Right lobe of liver (tissue), 6 donors: Measurements from ENCODE around the gene SPRED1. TPM values are rescaled to one million over a fixed set of nuclear protein-coding genes. Genes with fewer than 3 reads are reported as not detected.
A peak's percentile ranks its signal among the peaks of the same experiment; 100 is the strongest.

ENCODE experiments used
- ATAC-seq, 4 donors: fragments of 200-7000 bp; cut with Tn5 transposase; one replicate each; pipeline ENCODE4 v1.9.1; 2020; ENCODE audit warnings: mild to moderate bottlenecking in 4 of 4, moderate library complexity in 4 of 4
- DNase-seq, 3 donors: peaks; one replicate each; pipeline ENCODE4 v3.0.0-alpha.2; 2020
- H3K27ac ChIP-seq, 3 donors: fragments of 200-600 bp; one replicate each; pipeline ENCODE4 v1.8.0; 2022
- H3K27me3 ChIP-seq, 2 donors: fragments of 200-600 bp; one replicate each; pipeline ENCODE4 v1.8.0; 2022
- H3K36me3 ChIP-seq, 4 donors: fragments of 200-600 bp; sonication (generic) in 1 of 4; one replicate each; pipeline versions ENCODE4 v1.5.1 to v1.8.0; 2017 to 2022; ENCODE audit warnings: control low read depth in 1 of 4
- H3K4me1 ChIP-seq, 4 donors: fragments of 200-600 bp; sonication (generic) in 1 of 4; one replicate each; pipeline versions ENCODE4 v1.5.1 to v1.8.0; 2017 to 2022; ENCODE audit warnings: control low read depth in 1 of 4
- H3K4me3 ChIP-seq, 3 donors: fragments of 200-600 bp; one replicate each; pipeline ENCODE4 v1.8.0; 2022
- H3K9me3 ChIP-seq, 4 donors: fragments of 200-600 bp; sonication (generic) in 1 of 4; one replicate each; pipeline versions ENCODE4 v1.5.1 to v1.8.0; 2017 to 2022; ENCODE audit warnings: control low read depth in 1 of 4
- CTCF ChIP-seq, 4 donors: fragments of 200-600 bp in 3 of 4; fragments of 450-650 bp in 1 of 4; IDR thresholded peaks; one replicate each; pipeline versions ENCODE4 v1.5.1 to v1.8.0; 2016 to 2022; ENCODE audit warnings: antibody characterized with exemption in 4 of 4, mild to moderate bottlenecking in 2 of 4
- POLR2A ChIP-seq: fragments of 450-650 bp; IDR thresholded peaks from one replicate; pipeline ENCODE4 v1.6.1; 2017; ENCODE audit warnings: antibody characterized with exemption, mild to moderate bottlenecking
- WGBS: methylation state at CpG from one replicate; pipeline ENCODE4 v1.1.6; 2018; ENCODE audit warnings: low coverage, low lambda C conversion rate; ENCODE audit not compliant: insufficient coverage; ENCODE audit errors: missing lambda C conversion rate; 5-methylcytosine and 5-hydroxymethylcytosine counted together
- intact Hi-C, 2 donors: fragments of 100-400 bp; cut with DNase I; formaldehyde crosslinking; loops; one replicate each; pipeline versions ENCODE4 v1.11.2 to v1.14.1; 2022
- total RNA-seq, 6 experiments: library from RNA; depleted of rRNA in 2 of 6; stranded (reverse); fragments of >200 nt in 2 of 6; fragmentation: NEBNext Ultra II Directional in 3 of 6; extraction: Animal tissue kit (Norgen Biotek cat#: 25700) in 3 of 6; gene quantifications; one replicate each; pipeline versions ENCODE4 v1.1.0 to v1.2.4, GENCODE V29; 2016 to 2023
- donor health status: DM: no; HTN: yes; CAD: no.
- donor health status: DM: no; HTN: no; CAD: no.
- donor health status: DM: no; HTN: no; CAD: no.
- donor health status: DM: no; HTN: yes; CAD: no.
- donor health status: DM: no; HTN: yes; CAD: no.

SPRED1 gene
- total RNA-seq, 6 experiments from 2014 or later, result 4.5 to 9.6 (median 5.3) TPM

GRCh38 chr15:38253351-38253781 is 730 bp downstream of the SPRED1 start:
- intact Hi-C loops, result no loop called here
- Histone ChIP-seq H3K27ac (peak overlapping the region; percentile 89 to 94 (median 89)), H3K4me1 (peaks cover 0 to 13% (median 6%) of the 10 kb centered on the region in 4 donors), H3K27me3 (no peaks in the 10 kb centered on the region), H3K36me3 (no peaks in the 10 kb centered on the region), H3K4me3 (peak overlapping the region; percentile 81 to 83 (median 81)), H3K9me3 (no peaks in the 10 kb centered on the region)
- 0% methylated on average over 4 of the region's 4 CpGs for WGBS
- ATAC-seq (no peak), DNase-seq (no peak)
- TF ChIP-seq POLR2A, result no peak

DNA sequence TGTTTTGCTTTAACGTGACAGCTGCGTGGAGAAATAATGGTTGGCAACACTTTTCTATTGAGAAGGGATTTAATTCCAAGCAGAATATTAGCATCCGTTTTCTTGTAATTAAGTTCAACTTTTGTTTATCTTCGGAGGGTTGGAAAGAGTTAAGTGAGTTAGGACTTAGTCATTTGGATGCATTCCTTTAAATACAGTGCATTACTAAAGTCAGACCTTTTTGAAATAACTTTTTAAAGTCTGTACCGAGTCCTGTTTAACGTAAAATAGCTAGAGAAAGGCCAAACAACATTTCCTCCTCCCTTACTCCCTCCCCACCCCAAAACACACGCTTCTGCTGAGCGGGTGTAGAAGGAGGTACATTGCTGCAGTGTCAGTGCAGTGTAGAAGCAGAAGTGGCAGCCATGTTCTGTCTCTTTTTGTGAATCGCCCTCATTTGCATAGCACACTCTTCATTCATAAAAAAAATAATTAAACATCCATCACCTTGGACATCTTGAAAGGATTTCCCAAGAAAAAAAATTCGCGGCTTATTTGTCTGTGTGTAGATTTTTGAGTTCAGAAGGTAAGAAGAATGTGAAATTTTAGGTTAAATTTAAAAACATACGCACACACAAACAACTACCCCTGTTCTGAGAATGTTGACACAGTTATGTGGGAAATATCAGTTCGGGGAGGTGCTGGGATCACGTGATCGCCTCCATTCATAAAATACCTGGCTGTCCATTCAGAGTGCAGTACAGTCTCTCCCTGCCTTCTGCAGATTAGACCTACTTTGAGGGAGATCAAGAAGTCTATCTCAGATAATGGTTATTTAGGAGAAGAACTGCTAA is 1.6 kb downstream of the SPRED1 start:
- peak in 2 of 3 donors; percentile 28 to 56 for DNase-seq
- H3K27ac ChIP-seq, result peak overlapping the region; percentile 35 to 94 (median 89)
- H3K36me3 ChIP-seq, result no peaks in the 10 kb centered on the region
- intact Hi-C loops, result no loop called here
- WGBS, result under 1% methylated on average over 15 of the region's 15 CpGs
- no peaks in the 10 kb centered on the region for H3K9me3 ChIP-seq
- peak; percentile 36 for TF ChIP-seq POLR2A
- TF ChIP-seq CTCF (IDR thresholded peaks at IDR 0.05), result no peak
- peaks cover 0 to 13% (median 6%) of the 10 kb centered on the region in 4 donors for H3K4me1 ChIP-seq
- ATAC-seq, result peak; percentile 17 to 40 (median 31)
- H3K27me3 ChIP-seq, result no peaks in the 10 kb centered on the region
- H3K4me3 ChIP-seq, result peak overlapping the region; percentile 81 to 83 (median 81)

DNA sequence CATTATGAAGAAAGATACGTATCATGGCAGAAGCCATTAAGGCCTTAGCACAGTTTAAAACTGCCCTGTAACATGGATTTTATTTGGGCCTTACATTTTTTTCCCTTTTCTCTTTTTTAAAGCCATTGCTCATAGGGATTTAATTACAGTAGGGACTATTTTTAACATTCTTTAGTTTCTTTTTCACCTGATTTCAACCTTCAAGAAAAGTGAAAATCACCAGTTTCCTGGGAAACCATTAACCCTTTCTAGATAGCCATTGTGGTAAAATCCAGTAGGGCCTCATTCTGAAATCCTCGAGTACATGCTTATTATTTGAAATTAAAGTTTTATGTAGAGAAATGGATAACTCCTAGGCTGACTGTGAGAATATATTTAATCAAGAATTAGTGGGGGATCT is 3.1 kb downstream of the SPRED1 start:
- Histone ChIP-seq H3K36me3 (no peaks in the 10 kb centered on the region), H3K27me3 (no peaks in the 10 kb centered on the region), H3K9me3 (no peaks in the 10 kb centered on the region), H3K4me1 (peaks cover 0 to 13% (median 5%) of the 10 kb centered on the region in 4 donors), H3K4me3 (peak overlapping the region in 1 of 3 donors; percentile 1), H3K27ac (peak overlapping the region in 1 of 3 donors; percentile 2)
- ATAC-seq, result no peak
- DNase-seq, result no peak
- intact Hi-C loops, result no loop called here
- no peak for TF ChIP-seq POLR2A
- no peak for TF ChIP-seq CTCF (IDR thresholded peaks at IDR 0.05)
- 43% methylated on average over 2 of the region's 2 CpGs for WGBS

GRCh38 chr15:38257676-38258075 is 5.0 kb downstream of the SPRED1 start:
- H3K4me1 ChIP-seq, result peaks cover 0 to 9% (median 4%) of the 10 kb centered on the region in 4 donors
- ATAC-seq (no peak), DNase-seq (no peak)
- no peaks in the 10 kb centered on the region for H3K9me3 ChIP-seq
- TF ChIP-seq POLR2A (no peak), CTCF (IDR thresholded peaks at IDR 0.05) (no peak)
- no peaks in the 10 kb centered on the region for H3K36me3 ChIP-seq
- no peaks in the 10 kb centered on the region for H3K27me3 ChIP-seq
- H3K4me3 ChIP-seq, result no peak overlapping the region
- no peak overlapping the region for H3K27ac ChIP-seq
- WGBS, result 33% methylated on average over 2 of the region's 2 CpGs
- intact Hi-C loops, result no loop called here

DNA sequence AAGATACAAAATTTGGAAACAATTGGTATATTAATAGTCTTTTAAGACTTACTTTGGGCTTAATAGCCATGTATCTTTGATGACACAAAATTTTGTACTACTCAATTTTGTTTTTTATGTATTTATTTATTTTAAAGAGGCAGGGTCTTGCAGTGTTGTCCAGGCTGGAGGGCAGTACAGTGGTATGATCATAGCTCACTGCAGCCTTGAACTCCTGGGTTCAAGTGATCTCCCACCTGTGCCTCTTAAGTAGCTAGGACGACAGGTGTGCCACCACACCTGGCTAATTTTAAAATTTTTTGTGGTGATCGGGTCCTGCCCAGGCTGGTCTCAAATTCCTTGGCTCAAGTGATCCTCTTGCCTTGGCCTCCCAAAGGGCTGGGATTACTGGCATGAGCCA is 6.5 kb downstream of the SPRED1 start:
- intact Hi-C loops, result no loop called here
- 100% methylated on average over 1 of the region's 2 CpGs for WGBS
- TF ChIP-seq CTCF (IDR thresholded peaks at IDR 0.05), result no peak
- TF ChIP-seq POLR2A, result no peak
- Histone ChIP-seq H3K27ac (no peak overlapping the region), H3K4me3 (no peak overlapping the region), H3K36me3 (no peaks in the 10 kb centered on the region), H3K27me3 (no peaks in the 10 kb centered on the region), H3K4me1 (peaks cover 0 to 4% (median 0%) of the 10 kb centered on the region in 4 donors), H3K9me3 (no peaks in the 10 kb centered on the region)
- ATAC-seq (no peak), DNase-seq (no peak)
